HG03039 (cell line): ENCODE measurements around the gene INPP5B.
"Not testable (repeated sequence)": the region's sequence is repeated elsewhere in the genome, so short reads cannot be mapped to it uniquely, and the experiment has no call there.

ENCODE experiments used
- ATAC-seq: cut with Tn5 transposase; IDR thresholded peaks from one replicate; pipeline ENCODE4 v1.9.1; 2021; ENCODE audit warnings: mild to moderate bottlenecking, moderate library complexity; ENCODE audit not compliant: unreplicated experiment

The INPP5B gene

DNA sequence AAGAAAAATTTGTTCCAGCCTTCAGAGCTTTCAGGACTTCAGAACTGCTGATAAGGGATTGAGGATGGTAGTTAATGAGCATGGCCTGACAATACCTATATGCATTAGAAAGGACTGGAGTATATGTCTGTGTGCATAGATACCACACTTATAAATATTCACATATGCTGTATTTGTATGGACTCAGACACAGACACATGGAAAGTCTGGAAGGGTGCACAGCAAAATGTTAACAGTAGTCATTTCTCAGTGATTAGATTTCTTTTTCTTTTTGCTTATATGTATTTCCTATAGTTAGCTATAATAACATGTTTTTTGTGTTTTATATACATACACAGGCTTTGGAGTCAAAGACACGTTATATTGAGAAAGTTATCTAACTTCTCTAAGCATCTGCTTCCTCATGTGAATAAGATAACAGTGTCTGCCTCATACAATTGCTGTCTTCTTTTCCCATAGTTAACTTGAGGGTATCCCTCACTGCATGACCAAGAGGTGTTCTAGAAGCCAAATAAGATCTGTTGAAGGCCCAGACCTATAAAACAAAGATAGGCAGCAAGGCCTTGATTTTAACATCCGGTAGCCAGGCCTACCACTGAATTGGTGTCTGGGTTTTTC, 31.3 kb downstream of the INPP5B start:
- no peak for ATAC-seq

GRCh38 chr1:37914719-37915475, 32.0 kb downstream of the INPP5B start:
- no peak for ATAC-seq

DNA sequence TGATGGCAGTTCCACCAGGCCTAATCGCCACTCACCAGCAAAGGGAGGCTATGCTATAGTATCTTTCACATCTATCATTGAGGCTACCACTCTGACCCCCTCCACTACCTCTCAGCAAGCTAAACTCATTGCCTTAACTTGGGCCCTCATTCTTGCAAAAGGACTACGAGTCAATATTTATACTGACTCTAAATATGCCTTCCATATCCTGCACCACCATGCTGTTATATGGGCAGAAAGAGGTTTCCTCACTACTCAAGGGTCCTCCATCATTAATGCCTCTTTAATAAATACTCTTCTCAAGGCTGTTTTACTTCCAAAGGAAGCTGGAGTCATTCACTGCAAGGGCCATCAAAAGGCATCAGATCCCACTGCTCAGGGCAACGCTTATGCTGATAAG, 35.4 kb downstream of the INPP5B start:
- ATAC-seq, result not testable (repeated sequence)

GRCh38 chr1:37910886-37911285, 36.0 kb downstream of the INPP5B start:
- ATAC-seq, result not testable (repeated sequence)

GRCh38 chr1:37908531-37908930, 38.3 kb downstream of the INPP5B start:
- ATAC-seq, result not testable (repeated sequence)

DNA sequence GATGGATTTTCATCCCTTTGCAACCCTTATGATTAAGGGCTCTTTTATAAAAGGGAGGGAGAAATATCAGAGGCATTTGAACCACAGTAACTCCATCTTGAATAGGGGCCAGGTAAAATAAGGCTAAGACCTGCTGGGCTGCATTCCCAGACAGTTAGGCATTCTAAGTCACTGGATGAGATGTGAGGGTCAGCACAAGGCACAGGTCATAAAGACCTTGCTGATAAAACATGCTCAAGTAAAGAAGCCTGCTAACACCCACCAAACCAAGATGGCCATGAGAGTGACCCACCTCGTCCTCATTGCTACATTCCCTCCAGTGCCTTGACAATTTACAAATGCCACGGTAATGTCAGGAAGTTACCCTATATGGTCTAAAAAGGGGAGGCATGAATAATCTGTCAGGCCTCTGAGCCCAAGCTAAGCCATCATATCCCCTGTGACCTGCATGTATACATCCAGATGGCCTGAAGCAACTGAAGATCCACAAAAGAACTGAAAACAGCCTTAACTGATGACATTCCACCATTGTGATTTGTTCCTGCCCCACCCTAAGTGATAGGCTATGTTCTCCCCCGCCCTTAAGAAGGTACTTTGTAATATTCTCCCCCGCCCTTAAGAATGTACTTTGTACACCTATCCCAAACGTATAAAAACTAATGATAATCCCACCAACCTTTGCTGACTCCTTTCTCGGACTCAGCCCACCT, 39.3 kb downstream of the INPP5B start:
- not testable (repeated sequence) for ATAC-seq

GRCh38 chr1:37906591-37906990, 40.3 kb downstream of the INPP5B start:
- ATAC-seq, result not testable (repeated sequence)

GRCh38 chr1:37905727-37906126, 41.1 kb downstream of the INPP5B start:
- ATAC-seq, result no peak

- ATAC-seq, result not testable (repeated sequence)
Observed at GRCh38 chr1:37903921-37904320, 42.9 kb downstream of the INPP5B start.

DNA sequence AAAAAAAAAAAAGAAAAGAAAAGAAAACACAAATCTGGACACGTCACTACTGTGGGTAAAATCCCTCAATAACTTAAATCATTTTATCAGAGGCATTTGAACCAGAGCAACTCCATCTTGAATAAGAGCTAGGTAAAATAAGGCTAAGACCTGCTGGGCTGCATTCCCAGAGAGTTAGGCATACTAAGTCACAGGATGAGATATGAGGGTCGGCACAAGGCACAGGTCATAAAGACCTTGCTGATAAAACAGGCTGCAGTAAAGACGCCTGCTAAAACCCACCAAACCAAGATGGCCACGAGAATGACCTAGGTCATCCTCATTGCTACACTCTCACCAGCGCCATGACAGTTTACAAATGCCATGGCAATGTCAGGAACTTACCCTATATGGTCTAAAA, 43.9 kb downstream of the INPP5B start:
- ATAC-seq, result no peak

DNA sequence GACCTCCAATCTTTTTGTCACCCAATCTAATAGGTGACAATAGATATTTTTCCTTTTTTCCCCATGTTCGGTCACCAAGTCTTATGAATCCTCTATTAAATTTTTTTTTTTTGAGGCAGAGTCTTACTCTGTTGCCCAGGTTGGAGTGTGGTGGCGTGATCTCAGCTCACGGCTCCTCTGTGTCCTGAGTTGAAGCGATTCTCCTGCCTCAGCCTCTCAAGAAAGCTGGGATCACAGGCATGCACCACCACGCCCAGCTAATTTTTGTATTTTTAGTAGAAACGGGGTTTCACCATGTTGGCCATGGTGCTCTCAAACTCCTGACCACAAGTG, 45.0 kb downstream of the INPP5B start:
- no peak for ATAC-seq

DNA sequence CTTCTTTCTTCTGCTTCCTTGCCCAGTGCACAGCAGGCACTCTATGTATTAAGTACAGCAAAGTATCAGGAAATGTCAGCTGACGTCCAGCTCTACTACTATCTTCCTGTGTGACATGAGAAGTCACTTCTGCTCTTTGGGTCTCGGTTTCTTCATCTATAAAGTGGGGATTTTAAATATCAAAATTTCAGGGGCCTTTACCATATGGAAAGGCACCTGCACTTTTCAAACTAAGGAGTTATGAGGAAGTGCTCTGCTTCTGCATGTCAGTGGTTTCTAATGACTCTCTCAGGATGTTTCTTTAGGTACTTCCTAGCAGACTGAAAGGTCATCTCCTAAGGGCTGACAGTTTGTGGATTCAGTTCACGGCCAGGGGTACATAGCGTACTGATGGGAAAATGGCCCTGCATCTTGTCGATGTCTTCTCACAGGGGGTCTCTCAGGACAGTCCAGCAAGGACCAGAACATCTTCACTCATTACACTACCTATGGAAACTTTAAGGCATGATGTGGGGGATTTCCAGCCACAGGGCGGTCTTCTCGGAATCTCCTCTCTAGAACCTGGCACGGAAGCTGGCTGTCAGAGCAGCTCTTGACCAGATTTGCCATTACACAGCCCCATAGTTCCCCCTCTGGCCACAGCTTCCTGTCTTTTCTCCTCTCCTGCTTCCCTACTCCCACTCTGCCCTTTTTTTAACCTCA, 45.5 kb downstream of the INPP5B start:
- no peak for ATAC-seq

GRCh38 chr1:37897563-37897962, 49.3 kb downstream of the INPP5B start:
- not testable (repeated sequence) for ATAC-seq

- no peak for ATAC-seq
Observed at GRCh38 chr1:37893673-37894072, 53.2 kb downstream of the INPP5B start.

- ATAC-seq, result no peak
Observed at GRCh38 chr1:37892151-37893047, 54.5 kb downstream of the INPP5B start.

- no peak for ATAC-seq
Observed at GRCh38 chr1:37890378-37891014, 56.4 kb downstream of the INPP5B start.

DNA sequence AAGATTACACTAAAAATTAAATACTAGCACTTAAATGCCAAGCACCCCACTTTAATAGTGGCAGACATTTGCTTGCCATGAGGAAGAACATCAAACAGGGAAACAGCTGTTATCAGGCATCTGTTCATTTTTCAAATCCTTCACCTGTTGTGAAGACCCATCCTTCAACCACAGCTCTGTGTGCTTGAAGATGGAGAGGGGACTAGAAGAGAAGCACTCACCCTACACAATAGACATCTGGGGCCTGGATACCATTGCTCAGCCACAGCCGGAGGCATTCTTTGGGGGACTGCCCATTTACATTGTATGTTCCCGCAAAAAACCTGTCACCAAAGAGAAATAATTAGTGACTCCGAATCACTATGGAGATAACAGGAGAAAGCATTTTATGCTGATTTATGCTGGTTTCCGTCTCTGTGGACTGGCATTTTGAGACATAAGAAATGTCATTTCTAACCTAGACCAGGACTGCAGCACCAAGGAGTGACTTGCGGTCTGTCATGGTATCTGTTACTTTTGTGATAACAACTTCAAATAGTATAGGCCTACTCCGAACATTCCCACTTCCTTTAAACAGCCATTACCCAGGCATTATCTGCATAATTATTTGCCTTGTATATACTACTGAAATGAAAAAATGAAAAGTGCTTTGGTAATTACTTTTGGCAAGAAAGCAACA, 58.7 kb downstream of the INPP5B start:
- ATAC-seq, result no peak

- ATAC-seq, result no peak
Observed at GRCh38 chr1:37884145-37884544, 62.7 kb downstream of the INPP5B start.

DNA sequence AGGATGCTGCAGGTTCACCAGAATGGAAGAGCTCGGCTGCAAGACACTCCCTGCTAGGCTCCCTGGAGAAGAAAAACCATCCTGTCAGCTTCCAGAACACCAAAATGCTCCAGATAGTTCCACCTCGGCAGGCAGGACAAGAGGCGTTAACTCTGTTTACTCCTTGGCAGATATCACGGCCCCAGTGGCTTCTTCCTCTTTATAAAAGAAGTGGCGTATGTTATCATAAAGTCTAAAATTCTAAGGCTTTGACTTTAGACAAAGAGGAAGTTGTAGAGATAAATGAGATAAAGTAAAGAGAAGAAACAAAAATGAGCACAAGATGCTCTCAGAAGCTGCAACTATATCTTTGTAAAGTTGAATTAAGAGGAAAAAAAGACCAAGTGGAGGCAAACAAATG, 63.2 kb downstream of the INPP5B start:
- ATAC-seq, result no peak
